IPS DF 19.7 (cell line): ENCODE measurements around the gene KIAA1549.
"Not testable (repeated sequence)": the region's sequence is repeated elsewhere in the genome, so short reads cannot be mapped to it uniquely, and the experiment has no call there.

Experiments used
- DNase-seq: peaks from one replicate; pipeline ENCODE4 v3.0.0-alpha.2; 2013; ENCODE audit warnings: low read depth, low spot score

The KIAA1549 gene

DNA sequence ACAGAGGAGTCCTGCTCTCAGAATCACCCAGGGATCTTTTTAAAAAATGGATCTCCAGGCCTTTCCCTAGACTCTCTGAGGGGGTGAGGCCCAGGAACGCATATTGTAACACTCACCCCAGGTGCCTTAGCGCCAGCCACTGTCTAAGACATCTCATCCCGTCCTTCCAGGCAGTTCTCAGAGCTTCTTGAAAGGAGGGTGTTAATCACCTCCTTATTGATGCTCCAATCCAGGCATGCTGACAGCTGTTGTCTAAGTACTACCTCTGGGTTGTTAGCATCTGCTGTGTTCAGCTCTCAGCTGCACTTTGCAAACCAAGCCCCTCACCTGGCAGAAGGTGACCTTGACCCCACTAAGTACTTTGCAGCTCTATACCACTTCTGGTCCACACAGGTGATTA is 36.0 kb downstream of the KIAA1549 start:
- no peak for DNase-seq

DNA sequence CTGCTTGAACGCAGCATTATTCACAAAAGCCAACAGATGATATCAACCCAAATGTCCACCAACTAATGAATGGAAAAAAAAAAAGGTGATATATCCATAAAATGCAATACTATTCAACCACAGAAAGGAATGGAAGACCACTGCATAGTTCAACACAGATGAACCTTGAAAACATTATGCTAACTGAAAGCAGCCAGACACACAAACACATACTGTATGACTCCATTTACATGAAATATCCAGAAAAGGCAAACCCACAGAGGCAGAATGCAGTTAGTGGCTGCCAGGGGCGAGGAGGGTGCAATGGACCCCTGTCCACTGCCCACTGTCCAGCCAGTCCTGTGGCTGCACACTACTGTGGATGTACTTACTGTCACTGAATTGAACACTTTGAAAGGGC is 36.6 kb downstream of the KIAA1549 start:
- DNase-seq, result no peak

DNA sequence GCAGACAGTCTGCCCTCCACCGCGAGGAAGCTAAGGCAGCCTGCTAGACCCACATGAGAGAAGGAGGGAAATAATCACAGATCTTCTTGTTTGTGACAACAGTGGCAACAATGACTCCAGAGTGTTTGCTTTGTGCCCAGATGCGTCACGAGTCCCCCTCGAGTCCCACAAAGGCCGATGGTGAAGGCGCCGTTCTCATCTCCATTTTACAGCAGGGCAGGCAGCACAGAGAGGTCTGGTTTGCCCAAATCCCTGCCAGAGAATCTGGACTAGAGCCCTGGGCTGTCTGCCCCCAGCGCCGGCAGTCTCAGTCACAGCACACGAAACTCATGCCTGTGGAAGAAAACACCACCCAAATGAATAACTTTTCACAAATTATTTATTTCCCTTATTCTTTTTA is 38.1 kb downstream of the KIAA1549 start:
- DNase-seq, result no peak

DNA sequence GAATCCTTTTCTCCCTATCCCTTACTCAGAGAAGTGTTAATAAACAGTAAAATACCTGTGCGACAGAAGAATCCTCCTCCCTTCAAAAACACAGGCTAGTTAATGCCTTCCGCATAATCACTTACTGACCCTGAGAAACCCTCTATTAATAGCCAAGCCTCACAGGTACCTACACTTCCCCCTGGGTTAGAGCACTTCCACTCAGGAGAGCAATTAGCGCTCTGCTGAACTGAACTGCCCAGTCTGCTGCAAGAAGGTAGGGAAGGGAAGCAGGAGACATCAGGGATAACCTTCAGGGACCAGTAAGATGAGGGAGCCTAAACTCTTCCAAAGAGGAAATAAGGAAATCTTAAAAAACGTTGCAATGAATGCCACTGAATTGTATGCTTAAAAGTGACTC is 39.6 kb downstream of the KIAA1549 start:
- DNase-seq, result no peak

DNA sequence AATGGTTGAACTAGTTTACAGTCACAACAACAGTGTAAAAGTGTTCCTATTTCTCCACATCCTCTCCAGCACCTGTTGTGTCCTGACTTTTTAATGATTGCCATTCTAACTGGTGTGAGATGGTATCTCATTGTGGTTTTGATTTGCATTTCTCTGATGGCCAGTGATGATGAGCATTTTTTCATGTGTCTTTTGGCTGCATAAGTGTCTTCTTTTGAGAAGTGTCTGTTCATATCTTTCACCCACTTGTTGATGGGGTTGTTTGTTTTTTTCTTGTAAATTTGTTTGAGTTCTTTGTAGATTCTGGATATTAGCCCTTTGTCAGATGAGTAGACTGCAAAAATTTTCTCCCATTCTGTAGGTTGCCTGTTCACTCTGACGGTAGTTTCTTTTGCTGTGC is 40.6 kb downstream of the KIAA1549 start:
- DNase-seq, result not testable (repeated sequence)

DNA sequence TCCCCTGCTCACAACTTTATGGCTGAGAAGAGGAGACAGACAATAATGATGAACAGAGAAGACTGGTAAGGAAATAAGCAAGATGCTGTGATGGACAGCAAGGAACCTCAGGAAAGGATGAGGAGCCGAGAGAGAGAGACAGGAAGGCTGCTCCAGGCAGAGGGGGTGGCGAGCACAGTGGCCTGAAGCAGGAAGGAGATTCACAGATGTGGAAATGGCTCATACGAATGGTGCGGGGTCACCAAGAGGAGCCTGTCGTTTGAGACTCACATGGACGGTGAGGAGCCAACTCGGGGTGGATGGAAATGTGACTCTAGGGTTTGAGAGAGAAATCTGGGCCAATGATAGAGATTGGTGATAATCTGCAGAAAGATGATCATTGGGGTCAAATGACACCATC is 43.7 kb downstream of the KIAA1549 start:
- no peak for DNase-seq

DNA sequence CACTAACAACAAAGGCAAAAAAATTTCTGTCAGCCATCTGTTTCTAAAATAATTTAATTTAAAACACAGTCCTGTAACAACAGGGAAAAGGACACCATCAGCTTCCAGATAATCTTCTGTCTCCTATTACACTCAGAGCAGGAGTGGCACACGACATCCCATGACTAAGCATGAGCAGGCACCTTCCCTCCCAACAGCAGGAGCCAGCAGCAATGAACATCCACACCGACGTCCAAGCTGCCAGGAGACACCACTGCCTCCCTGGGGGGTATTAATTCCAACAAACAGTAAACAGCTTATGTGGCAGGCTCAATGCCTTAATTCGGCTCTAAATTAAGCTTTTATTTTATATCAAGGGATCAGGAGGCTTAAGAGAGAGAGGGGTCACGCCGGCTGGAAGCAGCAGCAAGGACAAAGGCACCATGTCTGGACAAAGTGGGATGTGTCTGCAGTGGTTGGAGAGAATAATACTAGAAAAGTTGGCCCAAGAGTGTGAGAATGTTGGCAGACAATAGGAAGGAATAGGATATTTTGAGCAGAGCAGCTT is 45.7 kb downstream of the KIAA1549 start:
- no peak for DNase-seq

DNA sequence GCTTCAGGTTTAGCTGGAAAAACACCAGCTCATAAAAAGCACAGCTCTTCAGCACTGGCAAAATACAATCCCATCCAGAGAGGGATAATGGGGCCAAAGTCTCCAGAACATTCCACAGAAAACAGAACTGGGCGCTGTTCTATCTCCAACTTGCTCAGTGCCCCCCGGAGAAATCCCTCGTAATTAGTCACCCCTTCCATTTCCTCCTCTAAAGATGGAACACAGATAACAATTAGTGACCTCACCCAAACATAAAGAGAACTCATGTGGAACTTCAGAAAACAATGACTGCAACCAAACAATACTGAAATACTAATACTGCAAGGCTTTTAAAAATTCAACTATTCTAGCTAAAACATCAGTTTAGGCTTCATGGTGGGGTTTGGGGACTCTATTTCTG is 46.3 kb downstream of the KIAA1549 start:
- no peak for DNase-seq

DNA sequence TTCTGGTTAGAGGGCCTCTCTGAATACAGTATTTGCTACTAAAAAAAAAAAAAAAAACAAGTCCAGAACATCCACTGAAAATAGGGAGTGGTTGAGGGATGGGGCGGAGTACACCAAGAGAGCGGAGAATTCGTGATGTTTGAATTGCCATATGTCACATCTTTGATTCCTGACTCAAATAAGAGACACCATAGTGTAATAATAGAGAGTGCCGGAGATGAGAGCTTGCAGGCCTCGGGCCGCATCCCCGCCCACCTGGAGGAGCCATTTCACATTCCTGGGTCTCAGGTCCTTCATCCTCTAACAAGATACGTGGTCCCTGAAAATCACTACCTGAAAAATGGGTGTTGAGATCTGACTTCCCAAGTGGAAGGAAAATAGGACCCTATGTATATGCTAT is 46.8 kb downstream of the KIAA1549 start:
- no peak for DNase-seq

DNA sequence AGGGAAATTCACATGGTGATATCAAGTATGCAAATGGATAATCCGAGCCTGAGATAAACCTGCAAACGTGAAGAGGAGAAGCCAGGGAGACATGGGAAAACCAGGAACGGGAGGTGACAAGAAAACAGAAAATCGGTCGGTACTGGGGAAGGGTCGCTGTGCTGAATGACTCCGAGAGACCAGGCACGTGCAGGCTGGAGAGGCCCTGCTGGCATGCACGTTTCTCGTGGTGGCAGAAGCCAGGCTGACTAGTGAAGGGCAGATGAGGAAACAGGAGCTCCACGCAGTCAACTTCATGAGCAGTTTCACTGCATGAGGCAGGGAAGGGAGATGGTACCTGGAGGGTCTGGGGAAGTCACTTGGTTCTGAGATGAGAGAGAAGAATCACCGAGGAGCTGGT is 48.3 kb downstream of the KIAA1549 start:
- no peak for DNase-seq

DNA sequence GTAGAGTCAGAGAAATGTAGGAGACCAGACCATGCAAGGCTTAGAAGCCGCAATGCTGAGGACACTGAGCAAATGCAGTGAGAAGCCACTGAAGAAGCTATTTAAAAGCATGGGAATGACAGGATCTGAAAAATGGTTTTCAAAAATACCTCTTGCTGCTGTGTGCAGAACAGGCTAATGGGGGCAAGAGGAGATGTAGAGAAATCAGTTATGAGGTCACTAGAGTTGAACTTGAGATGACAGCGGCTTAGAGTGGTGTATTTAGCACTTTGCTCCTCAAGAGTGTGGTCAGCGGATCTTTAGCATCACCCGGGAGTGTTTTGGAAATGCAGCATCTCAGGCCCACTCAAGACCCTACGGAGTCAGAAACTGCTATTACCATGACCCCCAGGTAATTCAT is 48.8 kb downstream of the KIAA1549 start:
- no peak for DNase-seq

DNA sequence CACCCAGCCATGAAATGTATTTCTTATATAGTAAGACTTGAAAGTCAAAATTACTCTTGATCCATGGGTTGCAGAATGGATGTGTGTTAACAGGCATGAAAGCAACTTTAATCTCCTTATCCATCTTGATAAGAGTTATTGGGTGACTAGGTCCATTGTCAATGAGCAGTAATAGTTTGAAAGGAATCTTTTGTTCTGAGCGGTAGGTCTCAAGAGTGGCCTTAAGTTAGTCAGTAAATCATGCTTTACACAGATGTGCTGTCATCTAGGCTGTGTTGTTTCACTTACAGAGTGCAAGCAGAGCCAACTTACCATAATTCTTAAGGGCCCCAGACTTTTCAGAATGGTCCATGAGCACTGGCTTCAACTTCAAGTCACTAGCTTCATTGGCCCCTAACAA is 51.2 kb downstream of the KIAA1549 start:
- no peak for DNase-seq

DNA sequence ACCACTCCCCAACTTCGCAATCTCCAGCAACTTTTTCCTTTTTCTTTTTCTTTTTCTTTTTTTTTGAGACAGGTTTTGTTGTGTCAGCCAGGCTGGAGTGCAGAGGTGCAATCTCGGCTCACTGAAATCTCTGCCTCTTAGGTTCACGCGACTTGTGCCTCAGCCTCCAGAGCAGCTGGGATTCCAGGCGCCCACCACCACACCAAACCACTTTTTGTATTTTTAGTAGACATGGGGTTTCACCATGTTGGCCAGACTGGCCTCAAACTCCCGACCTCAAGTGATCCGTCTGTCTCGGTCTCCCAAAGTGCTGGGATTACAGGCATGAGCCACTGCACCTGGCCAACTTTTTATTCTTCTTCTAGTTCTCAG is 55.0 kb downstream of the KIAA1549 start:
- no peak for DNase-seq

DNA sequence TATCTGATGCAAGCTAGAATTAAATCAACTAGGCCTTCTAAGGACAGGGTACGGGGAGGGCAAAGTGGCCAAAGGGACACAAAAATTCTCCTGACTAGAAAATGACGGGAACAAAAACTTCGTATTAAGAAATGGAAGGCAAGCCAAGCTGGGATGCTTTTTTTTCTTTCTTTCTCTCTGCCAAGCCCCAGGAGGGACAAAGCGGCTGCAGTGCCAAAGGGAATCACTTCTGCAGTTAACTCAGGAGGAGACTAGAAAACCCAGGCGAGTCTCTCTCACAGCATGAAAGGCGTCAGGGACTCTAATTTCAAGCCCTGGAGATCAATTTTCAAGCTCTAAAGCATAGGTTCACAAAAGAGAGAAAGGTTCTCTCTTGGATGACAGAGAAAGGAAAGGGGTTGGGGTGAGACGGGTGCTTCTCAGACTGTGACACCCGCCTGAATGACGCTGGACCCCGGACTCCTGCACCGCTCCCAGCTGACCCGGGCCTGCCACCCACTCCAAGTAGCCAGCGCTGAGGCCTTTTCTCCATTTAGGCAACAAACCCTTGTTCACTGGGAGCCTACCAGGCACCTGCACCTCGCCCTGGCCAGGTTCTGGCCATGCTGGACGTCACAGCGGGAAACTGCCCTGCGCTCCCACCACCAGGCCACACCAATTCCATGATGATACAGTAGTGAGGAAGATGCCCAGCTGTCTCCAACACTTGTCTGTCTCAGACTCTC is 56.5 kb downstream of the KIAA1549 start:
- no peak for DNase-seq

DNA sequence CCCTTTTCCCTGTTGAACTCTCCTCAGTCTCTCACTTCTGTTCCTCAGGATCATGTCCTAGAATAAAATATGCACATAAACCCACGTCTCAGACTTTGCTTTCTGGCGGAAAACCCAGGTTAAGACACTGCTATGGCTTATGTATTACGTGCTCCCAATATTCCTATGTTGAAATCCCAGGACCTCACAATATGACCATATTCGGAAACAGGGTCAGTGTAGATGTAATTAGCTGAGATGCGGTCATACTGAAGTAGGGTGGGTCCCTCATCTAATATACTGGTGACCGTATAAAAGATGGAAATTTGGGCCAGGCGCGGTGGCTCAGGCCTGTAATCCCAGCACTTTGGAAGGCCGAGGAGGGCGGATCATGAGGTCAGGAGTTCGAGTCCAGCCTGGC is 59.9 kb downstream of the KIAA1549 start:
- DNase-seq, result no peak

DNA sequence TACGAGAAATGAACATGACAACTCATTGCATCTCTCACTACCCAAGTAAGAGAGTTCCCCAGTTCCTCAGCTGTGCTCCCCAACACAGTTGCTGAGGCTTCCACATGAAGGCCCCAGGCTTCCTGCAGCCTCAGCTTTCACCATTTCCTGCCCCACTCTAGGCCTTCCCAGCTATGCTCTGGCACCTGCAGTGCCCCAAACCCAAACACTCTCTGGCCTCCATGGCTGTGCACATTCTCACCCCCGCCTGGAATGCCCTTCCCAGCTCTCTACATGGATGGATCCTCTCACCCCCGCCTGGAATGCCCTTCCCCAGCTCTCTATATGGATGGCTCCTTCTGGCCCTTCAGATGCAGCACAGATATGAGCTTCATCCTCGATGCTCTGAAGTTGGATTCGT is 61.3 kb downstream of the KIAA1549 start:
- DNase-seq, result no peak

DNA sequence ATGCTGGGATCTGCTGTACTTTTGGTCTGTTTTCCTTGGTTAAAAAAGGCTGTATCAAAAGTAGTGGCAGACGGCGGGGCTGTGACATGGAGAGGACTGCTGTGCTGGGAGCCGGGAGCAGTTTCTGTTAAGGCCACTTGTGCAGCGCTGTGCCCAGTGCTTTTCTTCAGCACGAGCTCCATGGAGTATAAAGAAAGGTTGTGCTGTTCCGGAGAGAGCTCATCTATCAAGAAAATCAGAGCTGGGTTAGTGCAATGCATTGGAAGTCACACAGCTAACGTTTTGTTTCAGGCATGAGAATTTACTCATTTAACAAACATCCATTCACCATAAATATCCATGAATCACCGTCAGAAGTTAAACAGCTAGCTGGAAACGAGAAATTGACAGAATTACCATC is 62.0 kb downstream of the KIAA1549 start:
- DNase-seq, result no peak

DNA sequence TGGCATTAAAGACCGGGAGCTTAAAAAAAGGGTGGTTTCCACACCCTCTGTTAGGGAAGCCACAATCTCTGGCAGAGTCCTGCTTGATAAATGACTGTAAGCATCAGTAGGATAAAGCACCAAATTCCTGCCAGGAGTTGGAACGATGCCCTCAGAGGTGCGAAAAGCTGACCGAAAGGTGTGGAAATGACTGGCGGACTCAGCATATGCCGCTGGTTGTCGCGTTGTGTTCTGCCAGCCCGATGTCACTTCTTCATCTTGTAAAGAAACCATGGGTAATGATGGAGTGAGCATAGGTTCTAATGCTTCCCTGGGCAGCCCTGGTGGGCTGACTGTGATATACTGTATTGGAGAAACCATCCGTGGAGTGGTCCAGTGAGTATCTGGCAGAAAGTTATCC is 62.4 kb downstream of the KIAA1549 start:
- no peak for DNase-seq

DNA sequence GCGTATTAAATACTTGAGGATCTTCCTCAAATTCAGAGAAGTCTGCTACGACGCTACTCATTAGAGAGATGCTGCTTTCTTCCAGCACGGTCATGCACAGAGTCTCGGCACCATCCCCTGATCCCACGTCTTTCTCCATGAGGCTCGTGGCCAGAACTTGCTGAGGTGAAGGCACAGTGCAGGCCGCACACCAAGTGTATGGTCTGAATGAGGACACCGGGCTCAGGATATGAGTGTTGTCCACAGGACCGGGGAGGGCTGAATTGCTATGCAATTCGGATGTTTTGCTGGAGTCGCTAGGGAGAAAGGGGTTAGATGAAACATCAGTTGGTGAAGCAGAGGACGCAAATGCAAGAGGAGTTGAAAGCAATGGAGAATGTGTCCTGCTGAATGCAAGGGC is 63.0 kb downstream of the KIAA1549 start:
- no peak for DNase-seq

DNA sequence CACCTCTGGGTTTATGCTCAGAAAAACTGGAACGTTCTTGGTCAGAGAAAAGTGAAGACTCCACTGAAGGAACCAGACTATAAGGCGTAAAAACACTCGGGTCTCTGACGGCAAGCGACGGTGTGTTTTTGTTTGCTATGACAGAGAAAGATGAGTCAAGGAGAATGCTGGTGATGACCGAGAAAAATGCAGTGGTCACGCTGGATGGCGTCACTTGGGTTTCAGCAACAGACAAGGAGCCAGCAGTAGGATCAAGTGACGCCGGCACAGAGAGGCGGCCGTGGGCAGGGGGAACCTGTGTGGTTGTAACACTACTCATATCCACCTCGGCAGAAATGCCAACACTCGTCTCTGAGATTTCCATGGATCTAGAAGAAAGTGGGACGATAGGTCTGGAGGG is 63.4 kb downstream of the KIAA1549 start:
- no peak for DNase-seq

DNA sequence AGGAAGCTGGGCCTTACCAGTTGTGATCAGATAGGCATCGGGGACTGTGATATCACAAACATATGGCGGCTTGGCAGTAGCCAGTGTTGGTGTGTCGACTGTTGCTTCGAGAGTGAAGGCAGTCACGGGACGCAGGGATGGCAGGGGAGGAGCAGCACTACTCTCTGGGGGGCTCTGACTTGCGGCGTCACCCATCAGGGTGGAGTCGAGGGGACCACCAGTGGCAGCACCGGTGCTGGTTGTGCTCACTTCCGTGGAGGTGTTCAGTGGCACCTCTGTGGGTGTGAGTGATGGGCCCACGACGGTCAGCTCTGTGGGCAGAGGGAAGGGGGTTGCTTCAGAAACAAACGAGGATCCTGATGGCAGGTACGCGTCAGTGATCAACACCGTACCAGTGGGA is 64.5 kb downstream of the KIAA1549 start:
- no peak for DNase-seq

DNA sequence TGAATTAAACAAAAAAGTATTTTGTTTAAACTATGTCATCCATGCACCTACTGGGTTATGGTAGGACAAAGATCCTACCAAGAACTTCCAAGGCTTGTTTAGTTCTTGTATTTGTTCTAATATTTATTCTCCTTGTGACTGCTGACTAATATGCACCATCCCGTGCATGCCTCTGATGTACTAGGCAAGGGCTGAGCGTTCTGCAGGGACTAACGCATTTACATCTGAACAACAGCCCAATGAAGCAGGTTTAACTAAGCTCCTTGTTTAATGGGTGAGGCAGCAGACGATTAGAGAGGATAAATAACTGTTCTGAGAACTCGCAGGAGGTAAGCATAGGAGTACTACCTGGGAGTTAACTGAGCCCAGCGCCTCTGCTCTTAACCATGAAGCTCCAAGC is 64.9 kb downstream of the KIAA1549 start:
- DNase-seq, result no peak

DNA sequence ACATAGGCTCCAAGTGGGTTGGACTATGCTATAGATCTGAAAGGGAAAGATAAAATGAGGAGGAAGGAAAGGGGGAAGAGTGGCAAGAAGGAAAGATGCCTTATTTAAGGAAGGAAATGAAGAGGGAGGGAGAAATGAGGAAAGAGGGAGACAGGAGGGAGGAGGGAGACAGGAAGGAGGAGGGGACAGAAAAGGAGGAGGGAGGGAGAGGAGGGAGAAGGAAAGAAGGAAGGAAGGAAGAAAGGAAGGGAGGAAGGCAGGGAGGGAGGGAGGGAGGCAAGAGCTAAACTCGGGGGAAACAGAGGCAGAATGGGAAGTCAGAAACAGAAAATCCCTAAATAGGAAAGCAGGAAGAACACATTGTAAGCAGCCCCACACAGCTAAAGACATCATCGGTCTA is 67.4 kb downstream of the KIAA1549 start:
- DNase-seq, result no peak

DNA sequence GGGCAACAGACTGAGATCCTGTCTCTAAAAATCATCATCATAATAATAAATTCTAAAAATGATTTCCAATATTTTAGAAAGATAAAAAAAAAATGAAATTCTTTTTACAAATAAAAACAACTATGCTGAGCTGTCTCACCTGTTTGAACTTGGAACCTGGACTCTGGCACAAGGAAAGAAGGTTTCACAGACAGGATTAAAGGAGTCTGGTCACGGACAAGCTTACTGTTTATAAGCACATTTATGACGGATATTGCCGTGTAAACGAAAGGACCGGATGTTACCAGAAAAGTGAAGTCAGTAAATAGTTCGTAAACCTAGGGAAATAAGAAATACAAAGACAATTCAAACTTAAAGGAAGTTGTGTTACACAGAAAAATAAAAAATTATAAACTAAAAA is 70.2 kb downstream of the KIAA1549 start:
- no peak for DNase-seq
